Dendritic cell treated with granulocyte-macrophage colony-stimulating factor and Interleukin-4, amounts not matched to agents 40 ng/mL and 50 ng/mL, for 4 days (primary cell): ENCODE measurements around the gene UNC5C.

Experiments
- H3K27ac Mint-ChIP-seq: one replicate; pipeline ENCODE4 v1.8.0; 2022; ENCODE audit warnings: mild to moderate bottlenecking, mixed read lengths
- H3K27me3 Mint-ChIP-seq: one replicate; pipeline ENCODE4 v1.8.0; 2022; ENCODE audit warnings: mild to moderate bottlenecking, mixed read lengths
- H3K36me3 Mint-ChIP-seq: one replicate; pipeline ENCODE4 v1.8.0; 2022; ENCODE audit warnings: low read depth, mixed read lengths
- H3K4me1 Mint-ChIP-seq: one replicate; pipeline ENCODE4 v1.8.0; 2022; ENCODE audit warnings: low read depth, mixed read lengths
- H3K4me3 Mint-ChIP-seq: one replicate; pipeline ENCODE4 v1.8.0; 2022; ENCODE audit warnings: mild to moderate bottlenecking, moderate library complexity, mixed read lengths
- H3K9me3 Mint-ChIP-seq: one replicate; pipeline ENCODE4 v1.8.0; 2022; ENCODE audit warnings: mixed read lengths
- intact Hi-C: fragments of 100-400 bp; cut with micrococcal nuclease; formaldehyde crosslinking; loops from one replicate; pipeline ENCODE4 v1.15.0; 2022

The UNC5C gene

DNA sequence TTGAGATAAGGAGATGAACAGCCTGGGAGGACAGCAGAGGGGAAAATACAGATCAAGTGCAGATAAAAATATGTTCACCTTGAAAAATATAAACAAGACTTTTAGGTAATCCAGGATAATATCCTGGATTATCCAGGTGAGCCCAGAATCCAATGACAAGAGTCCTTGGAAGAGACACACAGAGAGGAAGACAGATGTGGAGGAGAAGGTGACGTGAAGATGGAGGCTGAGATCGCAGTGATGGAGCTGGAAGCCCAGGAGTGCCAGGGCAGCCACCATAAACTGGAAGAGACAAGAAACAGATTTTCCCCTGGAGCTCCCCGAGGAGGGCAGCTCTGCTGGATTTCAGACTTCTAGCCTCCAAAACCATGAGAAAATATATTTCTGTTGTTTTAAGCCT lies 230.7 kb downstream of the UNC5C start:
- intact Hi-C loops = no loop called here
- Mint-ChIP-seq H3K4me3 (no peak overlapping the region), H3K9me3 (no peaks in the 10 kb centered on the region)

GRCh38 chr4:95317085-95317793 lies 231.5 kb downstream of the UNC5C start:
- H3K4me1 Mint-ChIP-seq = no peaks in the 10 kb centered on the region
- no peaks in the 10 kb centered on the region for H3K36me3 Mint-ChIP-seq
- no peaks in the 10 kb centered on the region for H3K27me3 Mint-ChIP-seq

More for the DNA sequence above, 230.7 kb downstream of the UNC5C start:
- H3K4me1 Mint-ChIP-seq = no peaks in the 10 kb centered on the region
- H3K27ac Mint-ChIP-seq = no peak overlapping the region
- no peaks in the 10 kb centered on the region for H3K36me3 Mint-ChIP-seq
- H3K27me3 Mint-ChIP-seq = no peaks in the 10 kb centered on the region

GRCh38 chr4:95314573-95314972 lies 234.2 kb downstream of the UNC5C start:
- Mint-ChIP-seq H3K36me3 (no peaks in the 10 kb centered on the region), H3K4me1 (no peaks in the 10 kb centered on the region), H3K27ac (no peak overlapping the region), H3K4me3 (no peak overlapping the region), H3K9me3 (no peaks in the 10 kb centered on the region), H3K27me3 (no peaks in the 10 kb centered on the region)
- intact Hi-C loops = no loop called here

More at GRCh38 chr4:95317085-95317793, 231.5 kb downstream of the UNC5C start:
- Mint-ChIP-seq H3K9me3 (no peaks in the 10 kb centered on the region), H3K4me3 (no peak overlapping the region), H3K27ac (no peak overlapping the region)
- intact Hi-C loops = no loop called here

GRCh38 chr4:95304898-95305297 lies 243.9 kb downstream of the UNC5C start:
- Mint-ChIP-seq H3K36me3 (no peaks in the 10 kb centered on the region), H3K27me3 (no peaks in the 10 kb centered on the region), H3K4me3 (no peak overlapping the region), H3K9me3 (peaks cover 4% of the 10 kb centered on the region), H3K27ac (no peak overlapping the region), H3K4me1 (no peaks in the 10 kb centered on the region)
- intact Hi-C loops = no loop called here

DNA sequence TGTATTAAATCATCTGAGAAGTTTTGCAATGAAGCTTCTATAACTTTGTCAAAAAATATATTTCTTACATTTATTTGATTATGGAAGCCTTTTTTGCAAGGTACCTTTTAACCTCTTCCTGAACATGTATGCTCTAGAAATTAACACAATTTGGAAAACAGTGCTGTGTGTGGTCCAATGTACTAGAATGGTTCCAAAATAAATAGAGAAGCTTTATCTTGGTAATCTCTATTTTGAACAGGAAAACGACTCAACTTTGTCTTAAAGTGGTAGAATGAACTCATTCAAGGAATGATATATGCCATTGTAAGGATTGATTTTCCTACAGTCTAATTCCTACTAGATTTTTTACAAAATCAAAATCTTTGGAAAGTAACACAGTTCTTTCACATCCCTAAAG lies 248.5 kb downstream of the UNC5C start:
- Mint-ChIP-seq H3K4me1 (no peaks in the 10 kb centered on the region), H3K36me3 (no peaks in the 10 kb centered on the region), H3K27me3 (no peaks in the 10 kb centered on the region), H3K9me3 (peaks cover 30% of the 10 kb centered on the region), H3K27ac (no peak overlapping the region), H3K4me3 (no peak overlapping the region)
- intact Hi-C loops = no loop called here

DNA sequence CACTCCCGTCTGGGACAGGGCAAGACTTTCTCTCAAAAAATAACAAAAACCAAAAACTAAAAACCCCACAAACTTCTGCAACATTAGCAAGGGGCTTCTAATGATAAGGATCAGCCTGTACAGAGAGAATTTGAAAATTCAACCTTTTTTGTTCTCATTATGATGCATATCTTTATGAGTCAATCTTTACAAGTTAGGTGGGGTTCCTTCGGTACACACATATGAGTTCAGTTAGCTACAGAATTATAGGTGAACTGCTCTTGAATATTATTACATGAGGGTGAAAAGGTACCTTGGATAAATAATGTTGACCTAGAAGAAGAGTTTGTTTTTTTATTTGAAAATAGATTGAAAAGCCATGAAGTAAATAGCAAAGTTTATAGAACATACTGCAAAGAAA lies 252.7 kb downstream of the UNC5C start:
- no peaks in the 10 kb centered on the region for H3K27me3 Mint-ChIP-seq
- no peak overlapping the region for H3K4me3 Mint-ChIP-seq
- H3K9me3 Mint-ChIP-seq = peaks cover 30% of the 10 kb centered on the region
- H3K27ac Mint-ChIP-seq = no peak overlapping the region
- intact Hi-C loops = no loop called here
- no peaks in the 10 kb centered on the region for H3K4me1 Mint-ChIP-seq
- no peaks in the 10 kb centered on the region for H3K36me3 Mint-ChIP-seq

DNA sequence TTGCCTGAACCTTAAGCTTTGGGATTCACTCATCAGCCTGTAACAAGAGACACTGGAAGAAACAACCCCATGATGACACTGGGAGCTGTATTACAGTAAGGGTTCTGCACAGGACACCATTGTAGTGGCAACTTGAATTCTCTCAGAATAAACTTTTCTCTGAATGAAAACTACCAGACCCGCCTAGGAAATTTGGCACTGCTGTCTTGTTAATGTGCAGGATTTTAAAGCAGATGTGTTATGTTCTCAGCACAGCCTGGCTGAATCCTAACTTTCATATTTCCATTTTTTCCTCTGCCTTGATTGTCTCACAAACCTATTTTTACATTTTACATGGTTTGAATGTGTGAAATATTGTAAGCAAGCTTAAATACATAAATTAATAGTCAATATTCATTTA lies 253.6 kb downstream of the UNC5C start:
- no peaks in the 10 kb centered on the region for H3K36me3 Mint-ChIP-seq
- intact Hi-C loops = no loop called here
- no peaks in the 10 kb centered on the region for H3K27me3 Mint-ChIP-seq
- peaks cover 29% of the 10 kb centered on the region for H3K9me3 Mint-ChIP-seq
- H3K4me1 Mint-ChIP-seq = peaks cover 5% of the 10 kb centered on the region
- no peak overlapping the region for H3K4me3 Mint-ChIP-seq
- H3K27ac Mint-ChIP-seq = no peak overlapping the region

DNA sequence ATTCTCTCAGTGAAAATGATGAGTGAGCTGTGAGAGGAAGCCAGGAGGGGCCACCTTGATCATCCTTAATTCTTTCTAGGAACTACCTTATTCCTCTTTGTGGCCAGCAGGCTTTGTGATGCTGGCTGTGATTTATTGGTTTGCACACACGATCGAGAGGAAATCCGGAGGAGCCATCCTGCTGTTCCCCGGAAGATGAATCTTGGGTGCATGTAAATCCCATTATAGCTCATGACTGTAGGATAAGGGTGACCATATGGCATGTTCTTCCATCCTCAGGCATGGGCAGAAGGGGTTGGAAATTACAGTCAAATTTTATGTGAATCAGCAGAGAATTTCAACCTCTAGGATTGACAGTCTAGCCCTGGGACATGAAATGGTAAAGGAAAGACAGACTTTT lies 254.5 kb downstream of the UNC5C start:
- intact Hi-C loops = no loop called here

DNA sequence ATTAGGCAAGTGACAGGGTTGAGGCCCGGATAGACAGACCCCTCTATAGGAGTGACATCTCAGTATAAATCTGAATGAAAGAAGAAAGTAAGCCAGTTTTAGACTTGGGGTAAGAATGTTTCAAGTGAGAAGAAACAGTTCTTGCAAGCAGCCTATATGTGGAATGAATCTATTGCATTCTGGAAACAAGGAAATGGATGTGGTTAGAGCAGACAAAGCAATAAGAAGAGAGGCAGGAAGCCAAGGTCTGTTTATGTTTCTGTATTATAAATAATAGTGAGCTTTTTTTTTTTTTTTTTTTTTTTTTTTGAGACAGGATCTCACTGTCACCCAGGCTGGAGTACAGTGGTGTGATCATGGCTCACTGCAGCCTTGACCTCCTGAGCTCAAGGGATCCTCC lies 255.8 kb downstream of the UNC5C start:
- intact Hi-C loops = no loop called here
- H3K4me3 Mint-ChIP-seq = no peak overlapping the region
- no peak overlapping the region for H3K27ac Mint-ChIP-seq

More for the DNA sequence above, 254.5 kb downstream of the UNC5C start:
- no peak overlapping the region for H3K27ac Mint-ChIP-seq
- peaks cover 21% of the 10 kb centered on the region for H3K9me3 Mint-ChIP-seq
- no peaks in the 10 kb centered on the region for H3K27me3 Mint-ChIP-seq
- H3K4me3 Mint-ChIP-seq = no peak overlapping the region
- H3K36me3 Mint-ChIP-seq = no peaks in the 10 kb centered on the region
- peaks cover 5% of the 10 kb centered on the region for H3K4me1 Mint-ChIP-seq

DNA sequence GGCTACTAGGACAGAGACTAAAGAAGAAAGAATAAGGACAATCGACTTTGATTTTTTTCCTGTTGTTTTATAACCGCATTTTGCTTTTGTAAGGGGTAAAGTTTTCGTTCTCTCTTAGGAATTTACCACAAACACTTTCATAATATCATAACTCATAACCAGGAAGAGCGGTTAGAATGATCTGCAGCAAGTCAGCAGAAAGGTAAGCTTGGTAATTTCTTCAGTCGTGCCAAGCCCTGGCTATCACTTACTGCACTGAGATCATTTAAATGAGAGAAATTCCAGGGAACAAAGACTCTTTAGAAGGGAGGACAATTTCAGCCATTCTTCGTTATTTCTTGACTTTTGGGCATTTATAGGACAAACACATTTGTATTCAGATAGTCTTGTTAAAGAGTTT lies 258.1 kb downstream of the UNC5C start:
- intact Hi-C loops = no loop called here
- Mint-ChIP-seq H3K27ac (no peak overlapping the region), H3K4me1 (peaks cover 5% of the 10 kb centered on the region), H3K27me3 (no peaks in the 10 kb centered on the region), H3K9me3 (no peaks in the 10 kb centered on the region), H3K36me3 (no peaks in the 10 kb centered on the region), H3K4me3 (no peak overlapping the region)

More for the DNA sequence above, 255.8 kb downstream of the UNC5C start:
- peaks cover 5% of the 10 kb centered on the region for H3K4me1 Mint-ChIP-seq
- H3K9me3 Mint-ChIP-seq = peaks cover 8% of the 10 kb centered on the region
- no peaks in the 10 kb centered on the region for H3K27me3 Mint-ChIP-seq
- no peaks in the 10 kb centered on the region for H3K36me3 Mint-ChIP-seq

DNA sequence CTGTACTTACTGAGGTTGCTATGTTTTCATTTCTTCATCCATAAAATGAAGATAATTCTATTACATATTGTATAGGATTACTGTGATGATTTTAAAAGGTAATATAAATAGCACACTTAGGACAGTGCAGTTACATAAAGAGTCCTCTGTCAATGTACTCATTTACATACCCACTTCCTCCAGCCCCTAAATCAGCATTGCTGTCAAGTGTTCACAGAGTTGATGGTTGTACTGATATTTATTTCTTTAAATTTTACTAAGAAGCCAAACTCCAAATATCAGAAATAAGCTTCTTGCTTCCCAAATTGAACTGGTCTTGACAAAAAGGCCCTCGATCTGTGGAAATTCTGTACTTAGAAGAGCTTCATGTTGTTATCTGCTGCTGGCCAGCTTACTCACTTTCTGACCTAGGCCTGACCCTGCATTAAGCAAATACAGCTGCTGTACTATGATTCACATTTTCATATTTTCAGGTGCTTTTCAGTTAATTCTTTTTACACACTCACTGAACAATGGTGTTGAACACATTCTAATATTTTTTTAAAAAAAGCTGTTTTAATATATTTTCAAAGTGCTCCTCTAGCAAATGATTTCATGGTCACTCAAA lies 259.6 kb downstream of the UNC5C start:
- Mint-ChIP-seq H3K27ac (no peak overlapping the region), H3K9me3 (no peaks in the 10 kb centered on the region), H3K4me1 (peaks cover 5% of the 10 kb centered on the region), H3K4me3 (no peak overlapping the region), H3K36me3 (no peaks in the 10 kb centered on the region), H3K27me3 (no peaks in the 10 kb centered on the region)
- intact Hi-C loops = no loop called here

DNA sequence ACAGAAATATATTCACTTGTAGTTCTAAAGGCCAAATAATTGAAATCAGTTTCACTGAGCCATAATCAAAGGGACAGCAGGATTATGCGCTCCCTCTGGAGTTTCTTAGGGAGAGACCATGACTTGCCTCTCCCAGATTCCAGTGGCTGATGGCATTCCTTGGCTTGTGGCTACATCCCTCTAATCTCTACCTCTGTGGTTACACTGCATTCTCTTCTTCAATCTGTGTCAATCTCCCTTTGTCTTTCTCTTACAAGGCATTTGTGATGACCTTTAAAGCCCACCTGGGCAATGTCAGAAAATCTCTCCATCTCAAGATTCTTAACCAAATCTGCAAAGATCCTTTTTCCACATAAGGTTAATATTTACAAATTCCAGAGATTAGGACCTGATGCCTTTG lies 260.2 kb downstream of the UNC5C start:
- Mint-ChIP-seq H3K27ac (no peak overlapping the region), H3K27me3 (no peaks in the 10 kb centered on the region), H3K36me3 (no peaks in the 10 kb centered on the region), H3K4me3 (no peak overlapping the region), H3K4me1 (peaks cover 5% of the 10 kb centered on the region), H3K9me3 (no peaks in the 10 kb centered on the region)
- intact Hi-C loops = no loop called here

DNA sequence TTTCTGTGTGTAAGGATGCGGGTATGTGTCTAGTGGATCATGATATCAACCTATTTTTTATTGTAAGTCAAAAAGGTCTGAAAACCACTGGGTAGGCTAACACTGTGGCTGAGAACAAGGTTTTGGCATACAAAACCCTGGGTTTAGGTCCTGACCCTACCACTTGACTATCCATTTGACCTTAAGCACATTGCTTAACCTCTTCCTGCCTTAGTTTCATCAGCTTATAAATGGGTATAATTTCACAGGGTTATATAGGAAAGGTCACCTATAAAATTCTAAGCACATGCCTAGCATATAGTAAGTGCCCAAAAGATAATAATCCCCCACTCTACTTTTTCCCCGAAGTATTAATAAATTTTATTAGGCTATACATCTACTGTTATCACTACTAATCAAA lies 263.0 kb downstream of the UNC5C start:
- no peak overlapping the region for H3K4me3 Mint-ChIP-seq
- peaks cover 19% of the 10 kb centered on the region for H3K9me3 Mint-ChIP-seq
- H3K36me3 Mint-ChIP-seq = no peaks in the 10 kb centered on the region
- peaks cover 4% of the 10 kb centered on the region for H3K4me1 Mint-ChIP-seq
- no peak overlapping the region for H3K27ac Mint-ChIP-seq
- intact Hi-C loops = no loop called here
- H3K27me3 Mint-ChIP-seq = no peaks in the 10 kb centered on the region

- H3K4me1 Mint-ChIP-seq = no peaks in the 10 kb centered on the region
- intact Hi-C loops = no loop called here
- H3K36me3 Mint-ChIP-seq = no peaks in the 10 kb centered on the region
- no peak overlapping the region for H3K27ac Mint-ChIP-seq
- H3K9me3 Mint-ChIP-seq = peaks cover 19% of the 10 kb centered on the region
- no peaks in the 10 kb centered on the region for H3K27me3 Mint-ChIP-seq
- no peak overlapping the region for H3K4me3 Mint-ChIP-seq
Measured at GRCh38 chr4:95284655-95285054, 264.1 kb downstream of the UNC5C start.

DNA sequence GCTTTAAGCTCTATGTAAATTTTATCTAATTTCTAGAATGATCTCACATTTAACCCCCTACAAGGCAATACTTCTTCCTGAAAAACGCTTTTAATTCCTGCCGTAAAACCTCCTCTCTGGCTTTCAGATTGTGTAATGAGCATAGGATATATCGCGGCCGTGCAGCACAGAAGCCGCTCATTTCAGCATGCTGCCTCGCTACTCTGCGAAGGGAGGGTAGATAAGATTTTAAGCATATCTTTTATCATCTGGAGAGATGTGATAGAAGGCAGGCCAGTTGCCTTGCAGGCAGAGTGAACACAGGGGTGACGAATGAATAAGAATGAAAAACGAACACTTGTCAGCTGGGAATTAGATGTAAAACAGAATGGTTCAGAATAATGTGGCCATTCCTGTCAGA lies 265.5 kb downstream of the UNC5C start:
- H3K4me3 Mint-ChIP-seq = no peak overlapping the region
- peaks cover 19% of the 10 kb centered on the region for H3K9me3 Mint-ChIP-seq
- intact Hi-C loops = no loop called here

More for the DNA sequence above, 265.5 kb downstream of the UNC5C start:
- no peaks in the 10 kb centered on the region for H3K36me3 Mint-ChIP-seq
- H3K4me1 Mint-ChIP-seq = no peaks in the 10 kb centered on the region
- no peak overlapping the region for H3K27ac Mint-ChIP-seq
- H3K27me3 Mint-ChIP-seq = no peaks in the 10 kb centered on the region
